H4 (cell line): ENCODE results near the gene MRPS24. TPM values are rescaled to one million over a fixed set of nuclear protein-coding genes. Genes with fewer than 3 reads are reported as not detected.
"Not testable (repeated sequence)": the region's sequence is repeated elsewhere in the genome, so short reads cannot be mapped to it uniquely, and the experiment has no call there.

Experiments
- DNase-seq: peaks from one replicate; pipeline ENCODE4 v3.0.0-alpha.2; 2015; ENCODE audit warnings: low spot score
- total RNA-seq: library from RNA; depleted of rRNA; stranded (reverse); fragments of >200 nt; shearing (Covaris generic); gene quantifications from 2 replicates; pipeline ENCODE4 v1.2.3, GENCODE V29; 2014; rRNA removed

Gene MRPS24
- total RNA-seq, 1 experiment from 2014 or later = 308 TPM

DNA sequence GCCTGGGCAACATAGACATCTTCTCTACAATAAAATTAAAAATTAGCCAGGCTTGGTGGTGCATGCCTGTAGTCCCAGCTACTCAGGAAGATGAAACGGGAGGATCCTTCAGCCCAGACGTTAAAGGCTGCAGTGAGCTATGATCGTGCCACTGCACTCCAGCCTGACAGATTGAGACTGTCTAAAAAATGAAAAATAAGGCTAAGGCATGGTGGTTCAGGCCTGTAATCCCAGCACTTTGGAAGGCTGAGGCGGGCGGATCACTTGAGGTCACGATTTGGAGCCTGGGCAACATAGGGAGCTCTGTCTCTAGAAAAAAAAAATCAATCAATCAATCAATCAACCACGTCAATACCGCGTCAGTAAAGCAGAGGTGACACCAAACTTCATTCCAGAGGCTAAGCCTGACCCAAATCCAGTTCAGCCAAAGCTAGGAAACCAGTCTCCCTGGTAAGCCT is 31.1 kb downstream of the MRPS24 start:
- no peak for DNase-seq

DNA sequence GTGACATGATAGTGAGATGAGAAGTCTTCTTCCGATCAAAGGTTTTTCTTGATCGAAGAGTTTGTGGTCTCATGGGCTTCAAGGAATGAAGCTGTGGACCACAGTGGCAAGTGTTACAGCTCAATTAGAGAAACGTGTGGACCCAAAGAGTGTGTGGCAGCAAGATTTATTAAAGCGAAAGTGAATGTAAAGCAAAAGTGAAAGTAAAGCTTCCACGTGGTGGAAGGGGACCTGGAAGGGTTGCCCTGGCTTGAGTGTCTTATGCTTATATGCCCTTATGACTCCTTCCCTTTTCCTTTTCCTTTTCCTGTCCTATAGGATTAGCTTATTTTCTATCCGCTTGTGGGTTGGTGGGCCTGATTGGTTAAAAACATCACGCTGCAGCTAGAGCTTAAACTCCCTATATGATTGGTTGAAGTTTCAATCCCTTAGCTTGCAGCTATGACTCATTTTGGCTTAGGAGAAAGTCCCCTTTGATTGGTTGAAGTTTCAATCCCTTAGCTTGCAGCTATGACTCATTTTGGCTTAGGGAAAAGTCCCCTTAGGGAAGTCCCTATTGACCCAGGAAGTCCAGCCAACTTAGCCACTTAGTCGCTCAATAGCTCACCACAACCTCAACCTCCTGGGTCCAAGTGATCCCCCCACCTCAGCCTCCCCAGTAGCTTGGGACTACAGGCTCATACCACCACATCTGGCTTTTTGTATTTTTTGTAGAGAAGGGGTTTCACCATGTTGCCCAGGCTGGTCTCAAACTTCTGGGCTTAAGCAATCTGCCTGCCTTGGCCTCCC is 34.7 kb downstream of the MRPS24 start:
- peak; percentile 96 for DNase-seq

DNA sequence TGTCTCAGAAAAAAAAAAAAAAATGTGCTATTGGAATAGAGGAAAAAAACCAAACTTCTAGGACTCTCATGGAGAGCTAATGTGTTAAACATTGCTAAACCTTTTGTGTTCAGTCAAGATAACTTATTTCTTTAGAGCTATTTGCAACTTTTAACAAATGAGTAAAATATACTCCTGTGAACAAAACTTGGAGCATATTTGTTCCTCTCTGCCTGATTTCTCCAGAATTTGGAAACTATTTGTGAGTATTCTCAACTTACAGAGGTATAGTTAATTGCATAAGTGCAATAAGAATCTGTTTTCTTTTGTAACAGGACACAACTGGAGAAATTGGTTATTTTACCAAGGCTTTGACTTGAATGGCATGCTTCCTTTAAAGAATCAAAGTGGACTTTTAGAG is 38.4 kb downstream of the MRPS24 start:
- not testable (repeated sequence) for DNase-seq

GRCh38 chr7:43825391-43825808 is 43.9 kb downstream of the MRPS24 start:
- DNase-seq = no peak

DNA sequence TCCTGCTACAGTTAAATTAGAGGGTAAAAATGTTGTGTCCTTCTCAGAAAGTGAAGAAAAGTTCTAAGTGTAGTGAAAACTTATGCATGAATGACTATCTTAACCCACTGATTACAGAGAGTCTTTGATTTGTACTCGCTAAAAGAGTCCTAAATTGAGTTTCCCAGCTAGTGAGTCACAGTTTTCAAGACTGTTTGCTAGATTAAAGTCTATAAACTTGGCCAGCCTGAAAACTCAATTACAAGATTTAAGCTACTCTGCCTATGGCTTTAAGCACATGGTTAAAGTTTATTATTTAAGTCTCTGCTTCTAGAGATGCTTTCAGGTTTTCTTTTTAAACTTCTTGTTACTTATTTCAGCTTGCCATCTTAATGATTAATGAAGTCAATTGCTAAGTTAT is 44.4 kb downstream of the MRPS24 start:
- no peak for DNase-seq

- DNase-seq = not testable (repeated sequence)
These were observed 44.8 kb downstream of the MRPS24 start for GRCh38 chr7:43824513-43824912.

DNA sequence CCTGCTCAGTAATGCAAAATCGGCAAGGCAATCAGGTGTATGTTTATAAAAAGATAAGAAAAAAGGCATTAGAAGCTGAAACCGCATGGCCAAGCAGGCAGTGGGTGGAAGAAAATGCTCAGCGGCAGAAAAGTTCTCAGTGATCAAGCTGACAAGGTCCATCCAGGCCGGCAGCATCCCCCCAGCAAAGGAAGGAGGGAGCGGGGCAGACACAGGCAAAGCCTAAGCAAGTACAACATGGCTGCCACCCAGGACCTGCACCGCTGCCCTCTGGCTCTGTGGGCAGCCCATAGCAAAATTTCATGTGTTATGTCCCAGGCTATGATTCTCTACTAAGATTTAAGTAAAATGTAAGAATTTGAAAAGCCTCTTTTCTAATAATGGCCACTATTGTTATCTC is 45.4 kb downstream of the MRPS24 start:
- no peak for DNase-seq

DNA sequence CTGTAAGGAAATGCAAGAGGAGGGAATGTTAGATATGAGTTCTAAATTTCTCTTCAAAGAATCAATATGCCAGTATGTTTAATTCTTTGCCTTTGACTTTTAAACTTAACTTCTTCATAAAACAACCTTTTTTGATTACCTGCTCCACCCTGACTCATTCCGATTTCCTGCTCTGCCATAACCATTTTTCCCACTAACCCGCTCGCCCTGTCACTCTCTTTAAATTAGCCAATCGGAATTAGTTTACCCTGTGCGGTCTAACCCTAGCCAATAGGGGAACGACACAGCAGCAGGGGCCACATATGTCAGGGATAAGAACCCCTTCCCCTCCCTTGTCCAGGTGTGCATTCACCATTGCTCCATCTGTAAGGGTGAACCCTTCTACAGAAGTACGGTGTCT is 45.9 kb downstream of the MRPS24 start:
- not testable (repeated sequence) for DNase-seq

Other genes starting within 250 kb of the MRPS24 start
- 117 and 154 TPM in 2 replicates for gene COA1, start 140.0 kb downstream of the MRPS24 start, total RNA-seq
- 86.1 and 109 TPM in 2 replicates for gene BLVRA, start 110.8 kb downstream of the MRPS24 start, total RNA-seq
- gene URGCP, start 37.1 kb upstream of the MRPS24 start, total RNA-seq = 32.1 and 40.9 TPM in 2 replicates
- gene UBE2D4, start 56.9 kb upstream of the MRPS24 start, total RNA-seq = 34.0 and 35.7 TPM in 2 replicates
- not detected in 2 replicates for gene SPDYE1, start 128.4 kb upstream of the MRPS24 start, total RNA-seq
- gene DBNL, start 175.2 kb upstream of the MRPS24 start, total RNA-seq = 183 and 196 TPM in 2 replicates
- gene PGAM2, start 196.1 kb upstream of the MRPS24 start, total RNA-seq = not detected in 2 replicates
- 7.4 and 7.7 TPM in 2 replicates for gene POLM, start 213.0 kb upstream of the MRPS24 start, total RNA-seq
- gene AEBP1, start 234.8 kb upstream of the MRPS24 start, total RNA-seq = 0.06 TPM in 1 of 2 replicates, not detected in the other